RWPE1 (cell line): ENCODE measurements around the gene CEP128.

Experiments used
- CTCF ChIA-PET: fragments of 350-600 bp; sonication (Branson Sonifier 250); formaldehyde crosslinking; extraction: SDS; loops from one replicate; lab custom pipeline; 2021; lab: Yijun Ruan, JAX
- POLR2A ChIA-PET: fragments of 400-600 bp; formaldehyde crosslinking; extraction: SDS; loops from one replicate; lab custom pipeline; 2020; ENCODE audit warnings: antibody characterized with exemption; ENCODE audit not compliant: low non-redundant PET; lab: Yijun Ruan, JAX
- DNase-seq: peaks from one replicate; pipeline ENCODE4 v3.0.0; 2012; ENCODE audit warnings: low spot score
- H3K27ac ChIP-seq: fragments of 450-650 bp; 2 replicates; pipeline ENCODE4 v1.5.1; 2017
- CTCF ChIP-seq: fragments of 450-650 bp; conservative IDR thresholded peaks from 2 replicates; pipeline ENCODE4 v1.5.1; 2017; ENCODE audit warnings: low read depth, mild to moderate bottlenecking

CEP128 gene

GRCh38 chr14:80692903-80693302, 248.6 kb downstream of the CEP128 start:
- no peak for TF ChIP-seq CTCF
- ChIA-PET POLR2A (no interaction called here), CTCF (no interaction called here)
- no peak for DNase-seq
- no peak overlapping the region for H3K27ac ChIP-seq

- ChIA-PET CTCF (no interaction called here), POLR2A (no interaction called here)
- no peak for TF ChIP-seq CTCF
- H3K27ac ChIP-seq: no peak overlapping the region
- DNase-seq: no peak
Measured at GRCh38 chr14:80681651-80682050, 259.9 kb downstream of the CEP128 start.

GRCh38 chr14:80679273-80679672, 262.3 kb downstream of the CEP128 start:
- CTCF ChIA-PET: interaction anchor here (0.6 kb wide), 1 partner anchor 453 kb away, joined by 3 read pairs; no protein-coding TSS in a partner anchor
- POLR2A ChIA-PET: no interaction called here
- no peak for TF ChIP-seq CTCF

GRCh38 chr14:80678436-80678835, 263.1 kb downstream of the CEP128 start:
- TF ChIP-seq CTCF: no peak
- CTCF ChIA-PET: no interaction called here

More at GRCh38 chr14:80679273-80679672, 262.3 kb downstream of the CEP128 start:
- H3K27ac ChIP-seq: no peak overlapping the region
- no peak for DNase-seq

GRCh38 chr14:80669426-80669825, 272.1 kb downstream of the CEP128 start:
- no peak overlapping the region for H3K27ac ChIP-seq
- no peak for TF ChIP-seq CTCF
- no peak for DNase-seq
- POLR2A ChIA-PET: no interaction called here
- CTCF ChIA-PET: interaction anchor here (0.6 to 0.7 kb wide), 2 partner anchors 22 to 575 kb away, joined by 3 read pairs; no protein-coding TSS in a partner anchor

More at GRCh38 chr14:80678436-80678835, 263.1 kb downstream of the CEP128 start:
- POLR2A ChIA-PET: no interaction called here
- DNase-seq: no peak
- H3K27ac ChIP-seq: no peak overlapping the region

GRCh38 chr14:80664576-80664975, 277.0 kb downstream of the CEP128 start:
- no peak for TF ChIP-seq CTCF
- no peak overlapping the region for H3K27ac ChIP-seq
- ChIA-PET POLR2A (no interaction called here), CTCF (no interaction called here)
- DNase-seq: no peak

GRCh38 chr14:80663541-80663940, 278.0 kb downstream of the CEP128 start:
- no peak for DNase-seq
- H3K27ac ChIP-seq: no peak overlapping the region
- no peak for TF ChIP-seq CTCF
- POLR2A ChIA-PET: no interaction called here
- CTCF ChIA-PET: interaction anchor here (0.6 kb wide), 1 partner anchor 1712 kb away, joined by 3 read pairs; no protein-coding TSS in a partner anchor
